GM18517 (cell line): ENCODE data around the gene PSENEN.

Source experiments
- ATAC-seq: cut with Tn5 transposase; IDR thresholded peaks from one replicate; pipeline ENCODE4 v1.9.1; 2021; ENCODE audit warnings: mild to moderate bottlenecking, moderate library complexity; ENCODE audit not compliant: unreplicated experiment

The PSENEN gene, protein sequence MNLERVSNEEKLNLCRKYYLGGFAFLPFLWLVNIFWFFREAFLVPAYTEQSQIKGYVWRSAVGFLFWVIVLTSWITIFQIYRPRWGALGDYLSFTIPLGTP

DNA sequence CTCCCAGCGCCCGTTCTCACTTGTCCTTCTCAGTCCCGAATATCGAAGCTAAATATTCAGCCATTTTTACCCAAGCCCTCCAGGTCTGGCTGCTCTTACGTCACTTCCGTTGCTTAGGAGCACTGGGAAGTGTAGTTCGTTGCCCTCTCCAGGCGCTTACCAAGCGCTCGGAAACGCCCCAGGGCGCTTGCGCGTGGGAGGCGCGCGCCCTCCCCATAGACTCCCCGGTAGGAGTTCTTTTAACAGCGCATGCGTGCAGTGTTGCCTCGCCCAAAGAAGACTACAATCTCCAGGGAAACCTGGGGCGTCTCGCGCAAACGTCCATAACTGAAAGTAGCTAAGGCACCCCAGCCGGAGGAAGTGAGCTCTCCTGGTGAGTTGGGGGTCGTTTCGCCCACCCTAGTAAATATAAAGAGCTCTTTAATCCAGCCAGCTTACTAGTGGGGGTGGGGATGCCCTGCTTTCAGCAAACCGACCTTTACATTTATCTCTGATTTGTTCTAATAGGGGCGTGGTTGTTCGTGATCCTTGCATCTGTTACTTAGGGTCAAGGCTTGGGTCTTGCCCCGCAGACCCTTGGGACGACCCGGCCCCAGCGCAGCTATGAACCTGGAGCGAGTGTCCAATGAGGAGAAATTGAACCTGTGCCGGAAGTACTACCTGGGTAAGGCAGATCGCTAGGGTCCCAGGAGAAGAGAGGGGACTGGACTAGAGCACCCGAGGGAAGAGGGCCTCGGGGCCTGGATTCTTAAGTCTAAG lies at the start of gene PSENEN, which contains the start of gene U2AF1L4:
PSENEN (plus strand) TSS at position 324 of the 759 bp plus-strand sequence; CDS start at position 604, 280 bp downstream.
U2AF1L4 (minus strand) TSS at position 91 of the 759 bp plus-strand sequence; CDS start at position 64, 27 bp downstream.
- ATAC-seq, result peak; percentile 39

DNA sequence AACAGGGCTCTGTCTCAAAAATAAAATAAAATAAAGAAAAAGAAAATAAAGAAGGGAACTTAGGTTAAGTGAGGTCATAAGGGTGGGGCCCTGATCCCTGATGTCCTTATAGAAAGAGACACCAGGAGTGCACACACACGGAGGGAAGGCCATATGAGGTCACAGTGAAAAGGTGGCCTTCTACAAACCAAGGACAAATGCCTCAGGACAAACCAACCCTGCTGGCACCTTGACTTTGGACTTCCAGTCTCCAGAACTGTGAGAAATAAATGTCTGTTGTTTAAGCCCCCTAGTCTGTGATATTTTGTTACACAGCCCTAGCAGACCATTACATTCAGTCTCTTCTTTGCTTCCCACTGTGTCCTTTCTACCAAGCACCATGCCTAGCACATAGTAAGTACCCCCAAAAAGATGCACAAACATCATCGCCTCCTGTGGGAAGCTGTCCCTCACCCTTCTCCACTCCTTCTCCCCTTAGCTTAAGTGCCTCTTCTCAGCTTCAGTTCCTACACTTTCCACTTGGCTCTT lies 49.5 kb upstream of the PSENEN start:
- no peak for ATAC-seq

DNA sequence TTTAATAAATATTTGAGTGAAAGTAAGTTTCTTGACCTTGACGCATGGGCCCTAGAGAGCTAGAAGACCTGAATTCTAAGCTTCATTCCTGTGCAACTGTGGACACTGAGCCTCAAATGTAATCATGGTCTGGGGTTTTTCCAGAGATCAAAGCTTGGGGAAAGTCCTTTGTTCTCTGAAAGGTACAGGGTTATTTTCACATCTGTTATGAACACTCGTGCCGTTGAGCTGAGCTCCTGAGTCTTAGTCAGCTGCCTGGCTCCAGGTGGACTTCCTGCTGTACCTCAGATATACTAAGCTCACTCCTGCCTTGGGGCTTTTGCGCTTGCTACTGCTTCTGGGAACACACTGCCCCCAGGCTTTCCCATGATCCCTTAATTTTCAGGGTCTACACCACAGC lies 48.6 kb upstream of the PSENEN start:
- no peak for ATAC-seq

DNA sequence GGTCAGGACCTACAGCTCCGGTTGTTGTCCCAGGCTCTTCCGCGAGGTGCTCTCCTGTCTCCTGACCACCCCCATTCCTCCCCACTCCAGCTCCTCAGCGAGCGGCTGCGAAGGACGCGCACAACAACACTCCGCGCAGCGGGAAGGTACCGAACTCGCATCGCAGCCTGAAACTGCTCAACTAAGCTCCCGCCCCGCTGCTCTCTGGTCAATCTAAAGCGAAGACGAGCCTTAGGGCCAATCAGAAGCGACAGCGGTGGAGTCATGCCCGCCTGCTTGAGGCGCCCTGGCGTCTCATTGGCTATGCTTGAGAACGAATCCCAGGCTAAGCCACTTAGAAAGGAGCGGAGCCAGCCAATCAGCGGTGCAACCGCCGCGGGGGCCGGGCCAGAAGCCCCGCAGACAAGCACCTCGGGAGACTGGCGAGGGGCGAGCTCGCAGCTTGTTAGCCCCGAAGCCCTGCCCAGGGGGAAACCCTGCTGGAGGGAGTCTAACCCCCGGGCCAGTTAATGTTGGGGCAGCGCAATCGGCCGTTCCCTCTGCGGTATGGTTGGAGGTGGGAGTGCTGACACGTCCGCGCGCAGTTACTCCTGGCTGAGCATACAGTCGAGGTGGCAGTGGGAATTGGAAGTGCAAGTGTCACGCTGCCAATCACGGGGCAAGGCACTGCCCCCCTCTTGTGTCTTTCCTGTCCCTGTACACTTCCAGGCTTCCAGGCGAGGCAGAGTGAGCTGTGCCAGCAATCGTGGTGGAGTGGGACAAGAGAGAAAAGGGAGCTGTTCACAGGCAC lies 43.0 kb upstream of the PSENEN start:
- peak; percentile 96 for ATAC-seq

DNA sequence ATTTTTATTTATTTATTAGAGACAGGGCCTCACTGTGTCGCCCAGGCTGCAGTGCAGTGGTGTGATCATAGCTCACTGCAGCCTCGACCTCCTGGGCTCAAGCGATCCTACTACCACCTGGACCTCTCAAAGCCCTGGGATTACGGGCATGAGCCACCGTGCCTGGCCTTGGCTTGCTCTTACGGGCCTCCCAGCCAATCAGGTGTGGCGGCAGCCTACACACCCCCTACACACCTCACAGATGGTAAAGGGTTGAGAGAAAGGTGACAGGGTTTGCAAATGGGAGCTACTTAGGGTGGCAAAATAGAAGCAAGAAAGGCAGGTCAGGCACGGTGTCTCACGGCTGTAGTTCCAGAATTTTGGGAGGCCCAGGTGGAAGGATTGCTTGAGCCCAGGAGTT lies 42.1 kb upstream of the PSENEN start:
- ATAC-seq, result no peak

DNA sequence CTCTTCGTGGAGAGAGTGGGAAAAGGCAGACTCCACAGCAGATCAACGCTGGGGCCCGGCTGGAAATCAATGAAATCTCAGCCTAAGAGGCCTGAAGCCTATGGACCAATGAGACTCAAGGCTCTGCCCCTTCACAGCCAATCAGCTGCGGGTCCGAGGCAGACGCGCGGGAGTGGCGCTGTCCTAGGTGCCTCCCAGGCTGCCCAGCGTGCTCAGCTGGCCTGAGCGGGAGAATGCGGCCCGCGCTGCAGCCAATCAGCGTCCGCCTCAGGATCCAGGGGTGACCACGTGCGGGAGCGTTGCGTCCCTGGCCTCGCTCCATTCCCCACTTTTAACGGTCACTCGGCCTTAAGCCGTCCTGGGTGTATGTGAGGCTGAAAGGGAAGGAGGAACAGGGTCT lies 41.2 kb upstream of the PSENEN start, which contains the start of gene ZBTB32:
ZBTB32 (plus strand) TSS at position 341 of the 400 bp plus-strand sequence. CDS start 10,069 bp downstream, outside the sequence.
- ATAC-seq, result no peak

DNA sequence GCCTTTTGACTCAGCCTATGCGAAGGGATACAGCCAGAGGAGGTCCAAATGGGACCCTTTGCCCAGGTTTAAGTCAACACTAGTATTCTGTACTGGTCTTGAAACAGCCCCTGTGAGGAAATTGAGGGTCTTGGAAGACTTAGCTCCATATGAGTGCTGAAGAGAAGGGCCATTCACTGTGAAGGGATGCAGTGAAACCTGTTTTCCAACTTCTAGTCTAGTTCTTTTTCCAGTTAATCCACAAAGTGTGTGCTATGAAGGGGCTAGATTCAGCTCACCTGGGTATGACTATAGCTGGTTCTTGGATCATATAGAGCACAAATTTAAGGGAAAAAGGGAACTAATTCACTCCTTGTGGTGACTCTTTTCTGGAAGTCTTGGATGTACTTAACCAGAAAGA lies 37.1 kb upstream of the PSENEN start:
- no peak for ATAC-seq

DNA sequence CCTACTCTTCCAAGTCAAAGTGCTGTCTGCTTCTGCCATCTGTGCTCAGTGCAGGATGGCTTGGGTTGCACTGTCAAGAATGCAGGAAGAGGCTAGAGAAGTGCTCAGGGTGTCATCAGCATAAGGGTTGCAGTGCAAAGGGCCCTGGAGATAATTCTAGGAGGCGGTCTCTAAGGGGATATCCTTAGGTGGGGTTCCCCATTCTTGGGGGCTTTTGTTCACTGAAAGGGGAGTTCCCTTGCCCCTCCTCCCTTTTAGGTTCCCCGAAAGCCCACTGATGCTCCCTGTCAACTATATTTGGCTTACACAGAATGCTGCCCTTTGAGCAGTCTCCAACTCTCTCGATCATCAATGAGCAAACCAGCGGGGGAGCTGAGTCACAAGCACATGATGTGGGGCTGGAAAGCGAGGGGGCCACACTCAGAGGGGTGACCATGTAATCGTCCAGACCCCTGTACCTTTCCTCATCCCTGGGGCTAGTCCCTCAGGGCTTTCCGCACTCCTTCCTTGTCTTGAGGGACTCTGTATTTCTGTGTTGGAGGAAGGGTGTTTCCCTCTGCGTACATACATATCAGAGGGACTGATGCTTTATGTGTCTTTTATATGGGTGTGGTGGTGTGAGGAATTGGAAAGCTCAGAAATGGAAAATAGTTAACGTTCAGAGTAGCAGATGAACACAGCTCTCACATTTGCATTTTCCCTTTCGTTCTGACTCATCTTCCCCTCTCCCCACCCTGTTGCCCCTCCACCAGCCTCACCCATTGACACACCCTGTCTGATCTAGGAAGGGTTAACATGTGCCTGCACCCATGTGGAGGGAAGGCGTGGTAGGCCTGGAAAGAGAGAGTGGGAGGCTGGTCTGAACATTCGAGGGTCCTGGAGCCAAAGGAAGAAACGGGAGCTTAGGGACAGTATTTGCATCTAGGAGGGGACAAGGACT lies 34.4 kb upstream of the PSENEN start:
- ATAC-seq, result peak; percentile 36

DNA sequence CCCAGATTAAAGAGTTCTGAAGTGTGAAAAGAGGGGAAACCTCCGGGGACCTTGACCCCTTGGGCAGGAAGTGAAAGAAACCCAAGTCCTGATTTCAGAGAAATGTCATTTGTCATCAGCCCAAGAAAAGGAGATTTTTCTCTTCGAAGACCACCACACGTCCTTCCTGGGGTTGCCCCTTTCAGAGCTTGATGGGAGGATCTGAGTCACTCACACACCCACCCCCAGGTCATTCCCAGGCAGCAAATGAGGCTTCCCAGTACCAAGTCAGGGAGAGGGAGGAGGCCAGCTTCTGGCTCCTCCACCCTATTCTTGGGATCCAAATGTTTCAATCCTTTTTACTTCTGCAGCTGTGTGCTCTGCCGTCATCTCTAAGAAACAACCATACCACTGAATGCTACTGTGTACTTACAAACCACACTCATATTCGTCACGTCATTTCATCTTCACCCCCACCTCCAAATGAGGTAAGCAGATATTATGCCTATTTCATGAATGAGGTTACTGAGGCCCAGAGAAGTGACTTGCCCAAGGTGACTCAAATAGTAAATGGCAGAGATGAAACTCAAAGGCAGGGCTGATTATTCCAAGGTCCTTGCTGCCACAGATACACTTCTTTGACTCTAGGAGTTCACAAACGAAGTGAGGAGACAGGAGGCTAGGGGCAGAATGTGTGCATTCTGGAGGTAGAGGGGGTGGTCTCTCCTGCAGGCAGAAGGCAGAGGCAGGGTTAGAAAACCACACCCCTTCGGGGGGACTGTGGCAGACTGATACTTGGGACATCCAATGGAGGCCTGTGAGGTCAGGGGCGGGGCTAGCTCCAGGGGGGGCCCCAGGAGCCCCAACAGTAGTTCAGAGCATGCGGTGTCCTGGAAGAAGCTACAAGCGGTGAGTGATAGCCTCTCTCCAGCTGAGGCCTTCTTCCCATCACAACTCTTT lies 32.6 kb upstream of the PSENEN start:
- ATAC-seq, result no peak

DNA sequence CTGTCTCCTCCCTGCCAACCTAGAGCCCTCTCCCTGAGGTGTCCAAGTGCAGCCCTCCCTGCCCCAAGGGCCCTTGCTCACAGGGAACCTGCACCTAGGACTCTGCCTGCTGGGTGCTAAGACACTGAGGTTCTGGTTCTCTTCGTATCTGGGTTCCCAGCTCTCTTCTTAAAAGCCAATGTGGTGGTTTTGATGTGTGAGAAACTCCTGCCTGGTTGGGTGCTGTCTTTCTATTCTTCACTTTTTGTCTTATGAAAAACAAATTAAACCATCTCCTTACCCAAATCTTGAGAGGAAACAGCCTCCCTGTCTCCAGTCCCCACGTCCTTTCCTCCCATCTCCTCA lies 32.0 kb upstream of the PSENEN start:
- no peak for ATAC-seq

DNA sequence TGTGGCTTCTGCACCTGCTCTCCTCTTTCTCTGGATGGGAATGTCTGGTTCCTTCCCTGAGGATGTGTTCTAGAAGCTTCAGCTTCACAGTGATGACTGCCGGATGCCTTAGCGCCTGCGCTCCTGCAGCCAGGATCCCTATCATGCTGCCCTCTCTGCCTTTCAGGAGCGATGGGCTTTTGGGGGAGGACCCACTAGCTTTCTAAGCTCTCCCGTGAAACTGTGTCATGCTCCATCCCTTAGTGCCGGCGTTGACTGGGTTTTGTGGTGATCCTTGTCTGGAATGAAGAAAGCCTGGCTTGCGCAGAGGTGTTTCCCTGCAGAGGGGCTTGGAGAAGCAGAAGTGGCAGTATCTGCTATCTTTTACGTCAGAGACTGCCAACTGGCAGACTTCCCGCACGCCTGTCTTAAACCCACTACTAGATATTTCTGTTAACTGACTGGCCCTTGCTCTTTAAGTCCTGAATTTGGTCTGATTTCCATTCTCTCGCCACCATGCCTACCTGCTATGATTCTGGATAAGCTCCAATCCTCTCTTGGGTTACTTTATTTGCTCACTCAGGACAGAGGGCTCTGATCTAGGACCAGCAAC lies 31.5 kb upstream of the PSENEN start:
- no peak for ATAC-seq

DNA sequence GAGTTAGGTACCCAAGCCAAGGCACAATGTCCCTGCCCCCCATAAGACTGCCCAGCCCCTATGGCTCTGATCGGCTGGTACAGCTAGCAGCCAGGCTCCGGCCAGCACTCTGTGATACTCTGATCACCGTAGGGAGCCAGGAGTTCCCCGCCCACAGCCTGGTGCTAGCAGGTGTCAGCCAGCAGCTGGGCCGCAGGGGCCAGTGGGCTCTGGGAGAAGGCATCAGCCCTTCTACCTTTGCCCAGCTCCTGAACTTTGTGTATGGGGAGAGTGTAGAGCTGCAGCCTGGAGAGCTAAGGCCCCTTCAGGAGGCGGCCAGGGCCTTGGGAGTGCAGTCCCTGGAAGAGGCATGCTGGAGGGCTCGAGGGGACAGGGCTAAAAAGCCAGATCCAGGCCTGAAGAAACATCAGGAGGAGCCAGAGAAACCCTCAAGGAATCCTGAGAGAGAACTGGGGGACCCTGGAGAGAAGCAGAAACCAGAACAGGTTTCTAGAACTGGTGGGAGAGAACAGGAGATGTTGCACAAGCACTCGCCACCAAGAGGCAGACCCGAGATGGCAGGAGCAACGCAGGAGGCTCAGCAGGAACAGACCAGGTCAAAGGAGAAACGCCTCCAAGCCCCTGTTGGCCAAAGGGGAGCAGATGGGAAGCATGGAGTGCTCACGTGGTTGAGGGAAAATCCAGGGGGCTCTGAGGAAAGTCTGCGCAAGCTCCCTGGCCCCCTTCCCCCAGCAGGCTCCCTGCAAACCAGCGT lies 30.7 kb upstream of the PSENEN start:
- ATAC-seq, result no peak

DNA sequence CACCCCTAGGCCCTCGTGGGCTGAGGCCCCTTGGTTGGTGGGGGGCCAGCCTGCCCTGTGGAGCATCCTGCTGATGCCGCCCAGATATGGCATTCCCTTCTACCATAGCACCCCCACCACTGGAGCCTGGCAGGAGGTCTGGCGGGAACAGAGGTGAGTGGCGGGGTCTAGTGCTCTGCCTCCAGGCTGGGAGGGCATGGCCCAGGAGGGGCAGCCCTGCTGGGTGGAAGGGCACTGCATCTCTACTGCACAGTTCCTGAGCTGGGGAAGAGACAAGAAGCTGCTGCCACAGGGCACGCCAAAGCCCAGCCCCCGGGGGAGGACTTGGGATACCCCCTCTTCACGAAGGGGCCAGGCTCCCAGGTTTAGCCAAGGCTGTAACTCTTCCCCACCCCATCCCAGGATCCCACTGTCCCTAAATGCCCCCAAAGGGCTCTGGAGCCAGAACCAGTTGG lies 30.1 kb upstream of the PSENEN start:
- no peak for ATAC-seq

DNA sequence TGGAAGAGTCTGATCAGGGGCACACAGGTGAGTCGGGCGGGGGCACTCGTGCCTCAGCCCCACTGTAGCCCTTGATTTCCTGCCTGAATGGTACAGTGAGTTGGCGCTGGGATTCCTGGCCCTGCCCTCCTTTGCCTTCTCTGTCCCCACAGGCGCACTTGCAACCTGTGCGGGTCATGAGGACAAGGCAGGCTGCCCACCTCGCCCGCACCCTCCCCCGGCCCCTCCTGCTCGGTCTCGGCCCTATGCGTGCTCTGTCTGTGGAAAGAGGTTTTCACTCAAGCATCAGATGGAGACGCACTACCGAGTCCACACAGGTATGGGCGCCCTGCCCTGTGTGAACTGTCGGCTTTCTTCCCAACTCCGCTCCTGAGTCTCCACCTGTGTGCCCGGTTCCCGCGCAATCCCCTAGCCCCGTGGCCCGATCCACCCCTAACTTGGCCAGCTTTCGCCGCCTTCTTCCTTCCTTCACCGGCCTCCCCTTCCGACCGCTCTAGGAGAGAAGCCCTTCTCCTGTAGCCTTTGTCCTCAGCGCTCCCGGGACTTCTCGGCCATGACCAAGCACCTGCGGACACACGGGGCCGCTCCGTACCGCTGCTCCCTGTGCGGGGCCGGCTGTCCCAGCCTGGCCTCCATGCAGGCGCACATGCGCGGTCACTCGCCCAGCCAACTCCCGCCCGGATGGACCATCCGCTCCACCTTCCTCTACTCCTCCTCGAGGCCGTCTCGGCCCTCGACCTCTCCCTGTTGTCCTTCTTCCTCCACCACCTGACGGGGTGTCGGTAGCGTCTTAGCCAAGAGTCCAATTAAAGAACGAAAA lies 29.3 kb upstream of the PSENEN start:
- ATAC-seq, result peak; percentile 4

DNA sequence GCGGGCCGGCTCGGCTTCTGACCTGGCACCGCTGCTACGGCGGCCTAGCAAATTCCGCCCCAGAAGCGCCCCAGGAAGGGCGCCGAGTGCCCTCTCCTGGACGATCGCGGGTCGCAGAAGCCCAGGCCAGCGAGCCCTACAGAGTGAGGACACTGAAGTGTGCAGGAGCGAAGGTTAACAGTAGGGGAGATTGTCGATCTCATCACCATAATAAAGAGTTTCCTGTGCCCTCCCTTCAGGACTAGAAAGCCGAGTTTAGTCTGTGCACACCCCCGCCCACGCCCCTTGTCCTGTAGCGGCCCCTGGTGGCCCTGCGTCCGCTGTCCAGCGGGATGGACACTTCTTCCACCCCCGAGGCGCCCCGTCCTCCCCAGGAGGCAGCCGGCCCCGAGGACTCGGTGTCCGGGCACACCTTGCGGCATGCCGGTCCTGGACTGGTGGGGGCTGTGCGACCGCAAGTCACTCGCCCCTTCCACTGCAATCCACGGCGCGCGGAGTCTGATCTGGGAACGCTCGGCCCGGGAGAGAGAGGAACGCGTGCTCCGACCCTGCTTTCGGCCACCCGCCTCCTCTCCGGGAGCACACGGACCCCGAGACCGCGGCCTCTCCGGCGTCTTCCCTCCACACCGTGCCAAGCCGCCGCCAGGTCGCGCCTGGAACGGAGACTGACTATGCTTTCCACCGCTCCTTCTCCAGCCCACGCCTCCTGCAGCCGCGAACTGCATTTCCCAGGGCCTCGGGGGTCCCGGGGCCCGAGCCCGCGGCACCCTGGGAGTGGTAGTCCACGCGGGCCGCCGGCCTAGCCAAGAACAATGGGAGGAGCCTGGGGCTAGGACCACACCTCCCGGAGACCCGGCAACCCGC lies 28.4 kb upstream of the PSENEN start:
- peak; percentile 53 for ATAC-seq

DNA sequence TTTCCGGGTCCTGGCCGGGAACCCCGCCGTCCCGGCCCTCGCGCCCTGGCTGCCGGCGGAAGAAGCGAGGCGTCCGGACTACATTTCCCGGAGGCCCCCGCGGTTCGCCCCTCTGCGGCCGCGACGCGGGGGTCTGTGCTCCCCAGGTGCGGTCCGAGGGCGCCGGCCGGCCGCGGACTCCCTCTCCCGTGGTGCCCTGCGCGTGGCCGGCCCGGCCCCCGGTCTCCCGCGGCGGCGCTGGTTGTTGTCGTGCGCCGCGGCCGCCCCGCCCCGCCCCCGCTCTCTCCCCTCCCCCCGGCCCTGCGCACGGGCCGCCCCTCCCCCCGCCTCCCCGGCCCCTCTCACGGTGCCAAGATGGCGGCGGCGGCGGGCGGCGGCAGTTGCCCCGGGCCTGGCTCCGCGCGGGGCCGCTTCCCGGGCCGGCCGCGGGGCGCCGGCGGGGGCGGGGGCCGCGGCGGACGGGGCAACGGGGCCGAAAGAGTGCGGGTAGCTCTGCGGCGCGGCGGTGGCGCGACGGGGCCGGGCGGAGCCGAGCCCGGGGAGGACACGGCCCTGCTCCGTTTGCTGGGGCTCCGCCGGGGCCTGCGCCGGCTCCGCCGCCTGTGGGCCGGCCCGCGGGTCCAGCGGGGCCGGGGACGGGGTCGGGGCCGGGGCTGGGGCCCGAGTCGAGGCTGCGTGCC lies 27.6 kb upstream of the PSENEN start, which contains the start of gene KMT2B:
KMT2B (plus strand) TSS at position 339 of the 680 bp plus-strand sequence; CDS start at position 355, 16 bp downstream.
- no peak for ATAC-seq
